ENCODE measurements around the gene PLA2G3. TPM values are rescaled to one million over a fixed set of nuclear protein-coding genes. Genes with fewer than 3 reads are reported as not detected.
A peak's percentile ranks its signal among the peaks of the same experiment; 100 is the strongest.
"Not testable (repeated sequence)": the region's sequence is repeated elsewhere in the genome, so short reads cannot be mapped to it uniquely, and the experiment has no call there.

Gene PLA2G3
- total RNA-seq, 4 donors from 2014 or later = not detected

DNA sequence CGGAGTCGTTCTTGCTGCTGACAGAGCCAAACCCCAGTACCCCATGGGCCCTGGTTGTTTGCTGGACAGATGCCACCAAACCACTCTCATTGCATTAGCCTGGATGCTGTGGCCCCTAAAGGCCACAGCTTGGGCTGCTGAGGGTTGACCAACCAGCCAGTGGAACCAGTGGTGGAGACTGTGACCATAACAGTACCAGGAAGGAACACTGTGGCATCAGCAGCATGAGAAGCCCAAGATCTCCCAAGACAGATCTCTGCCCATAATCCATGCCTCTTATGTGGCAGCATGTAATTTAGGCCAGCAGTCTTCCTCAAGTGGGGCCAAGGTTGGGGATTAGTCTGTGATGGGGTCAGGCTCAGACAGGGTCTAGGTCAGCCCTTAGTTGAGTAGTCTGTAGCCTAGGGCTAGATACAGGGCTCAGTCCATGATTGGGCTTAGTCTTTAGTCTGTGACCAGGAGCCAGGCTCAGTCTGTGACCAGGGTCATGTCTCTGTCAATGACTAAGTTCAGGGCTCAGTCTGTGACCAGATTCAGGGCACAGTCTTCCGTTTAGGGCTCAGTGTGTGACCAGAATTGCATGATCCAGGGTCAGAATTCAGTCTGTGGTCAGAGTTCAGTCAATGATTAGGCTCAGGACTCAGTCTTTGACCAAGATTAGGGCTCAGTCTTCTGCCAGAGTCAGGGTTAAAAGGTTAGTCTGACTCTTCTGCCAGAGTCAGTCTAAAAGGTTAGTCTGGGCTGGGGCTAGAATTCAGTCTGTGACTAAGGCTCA is 22.1 kb downstream of the PLA2G3 start:
- Histone ChIP-seq H3K36me3 (no peaks in the 10 kb centered on the region), H3K27ac (replicated peaks in 1 of 4) (no peak overlapping the region), H3K9me3 (no peaks in the 10 kb centered on the region), H3K4me1 (peaks cover 13 to 31% (median 23%) of the 10 kb centered on the region in 4 donors), H3K4me3 (no peak overlapping the region), H3K27me3 (no peaks in the 10 kb centered on the region)
- TF ChIP-seq POLR2A (IDR thresholded peaks at IDR 0.05; ENCODE audit: low read depth) (no peak), POLR2AphosphoS5 (IDR thresholded peaks at IDR 0.05) (no peak), EP300 (IDR thresholded peaks at IDR 0.05) (no peak)
- TF ChIP-seq, protein P1, sequence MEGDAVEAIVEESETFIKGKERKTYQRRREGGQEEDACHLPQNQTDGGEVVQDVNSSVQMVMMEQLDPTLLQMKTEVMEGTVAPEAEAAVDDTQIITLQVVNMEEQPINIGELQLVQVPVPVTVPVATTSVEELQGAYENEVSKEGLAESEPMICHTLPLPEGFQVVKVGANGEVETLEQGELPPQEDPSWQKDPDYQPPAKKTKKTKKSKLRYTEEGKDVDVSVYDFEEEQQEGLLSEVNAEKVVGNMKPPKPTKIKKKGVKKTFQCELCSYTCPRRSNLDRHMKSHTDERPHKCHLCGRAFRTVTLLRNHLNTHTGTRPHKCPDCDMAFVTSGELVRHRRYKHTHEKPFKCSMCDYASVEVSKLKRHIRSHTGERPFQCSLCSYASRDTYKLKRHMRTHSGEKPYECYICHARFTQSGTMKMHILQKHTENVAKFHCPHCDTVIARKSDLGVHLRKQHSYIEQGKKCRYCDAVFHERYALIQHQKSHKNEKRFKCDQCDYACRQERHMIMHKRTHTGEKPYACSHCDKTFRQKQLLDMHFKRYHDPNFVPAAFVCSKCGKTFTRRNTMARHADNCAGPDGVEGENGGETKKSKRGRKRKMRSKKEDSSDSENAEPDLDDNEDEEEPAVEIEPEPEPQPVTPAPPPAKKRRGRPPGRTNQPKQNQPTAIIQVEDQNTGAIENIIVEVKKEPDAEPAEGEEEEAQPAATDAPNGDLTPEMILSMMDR (IDR thresholded peaks at IDR 0.05) = no peak
- no peak for DNase-seq (ENCODE audit: extremely low spot score)
- WGBS = 80% methylated on average over 3 of the region's 3 CpGs
- intact Hi-C loops (cut with DNase I) = no loop called here

DNA sequence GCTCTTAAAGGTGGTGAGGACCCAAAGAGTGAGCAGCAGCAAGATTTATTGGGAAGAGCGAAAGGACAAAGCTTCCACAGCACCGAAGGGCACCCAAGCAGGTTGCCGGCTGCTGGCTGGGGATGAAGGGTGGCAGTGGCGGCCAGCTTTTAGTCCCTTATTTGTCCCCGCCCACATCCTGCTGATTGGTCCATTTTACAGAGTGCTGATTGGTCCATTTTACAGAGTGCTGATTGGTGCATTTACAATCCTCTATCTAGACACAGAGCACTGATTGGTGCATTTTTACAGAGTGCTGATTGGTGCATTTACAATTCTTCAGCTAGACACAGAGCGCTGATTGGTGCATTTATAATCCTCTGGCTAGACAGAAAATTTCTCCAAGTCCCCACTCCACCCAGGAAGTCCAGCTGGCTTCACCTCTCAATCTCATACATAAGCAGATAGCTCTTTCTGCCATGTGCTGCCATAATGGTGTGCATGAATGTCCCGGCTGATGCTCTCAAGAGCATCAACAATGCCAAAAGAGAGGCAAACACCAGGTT is 27.7 kb downstream of the PLA2G3 start:
- not testable (repeated sequence) for H3K4me1 ChIP-seq; DNase-seq (ENCODE audit: extremely low spot score); H3K36me3 ChIP-seq; H3K4me3 ChIP-seq; H3K27me3 ChIP-seq; H3K9me3 ChIP-seq; H3K27ac ChIP-seq (replicated peaks in 1 of 4)
- intact Hi-C loops (cut with DNase I) = loop anchor here (5.0 kb wide), 2 partner anchors 35 to 120 kb away; no protein-coding TSS in a partner anchor
- WGBS = 93% methylated on average over 7 of the region's 7 CpGs

DNA sequence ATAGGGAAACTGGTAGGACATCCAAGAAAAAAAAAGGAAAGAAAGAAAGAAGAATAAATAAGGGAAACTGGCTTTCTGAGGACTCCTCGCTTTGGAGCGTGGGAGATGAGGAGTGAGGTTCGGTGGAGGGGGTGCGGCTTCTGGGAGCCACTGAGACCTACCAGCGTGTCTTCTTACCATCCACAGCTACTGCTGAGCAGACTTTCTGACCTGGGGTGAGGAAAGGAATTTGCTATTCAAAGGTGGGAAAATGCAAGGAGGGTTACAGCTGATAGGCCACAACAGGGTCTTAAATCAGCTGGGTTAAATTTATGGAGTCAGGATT is 32.5 kb downstream of the PLA2G3 start:
- H3K27me3 ChIP-seq = no peaks in the 10 kb centered on the region
- H3K4me3 ChIP-seq = peak overlapping the region; percentile 90 to 95 (median 91)
- peak overlapping the region; percentile 84 to 99 (median 98) for H3K27ac ChIP-seq (replicated peaks in 1 of 4)
- H3K36me3 ChIP-seq = peaks cover 0 to 31% (median 19%) of the 10 kb centered on the region in 4 donors
- DNase-seq (ENCODE audit: extremely low spot score) = no peak
- TF ChIP-seq, protein P1 (IDR thresholded peaks at IDR 0.05) = no peak
- no peak for TF ChIP-seq POLR2A (IDR thresholded peaks at IDR 0.05; ENCODE audit: low read depth)
- TF ChIP-seq EP300 (IDR thresholded peaks at IDR 0.05) = no peak
- TF ChIP-seq POLR2AphosphoS5 (IDR thresholded peaks at IDR 0.05) = no peak
- intact Hi-C loops (cut with DNase I) = loop anchor here (2.0 kb wide), 1 partner anchor 19 kb away; no protein-coding TSS in a partner anchor
- H3K9me3 ChIP-seq = no peaks in the 10 kb centered on the region
- 2% methylated on average over 5 of the region's 5 CpGs for WGBS
- peaks cover 43 to 49% (median 47%) of the 10 kb centered on the region in 4 donors for H3K4me1 ChIP-seq

DNA sequence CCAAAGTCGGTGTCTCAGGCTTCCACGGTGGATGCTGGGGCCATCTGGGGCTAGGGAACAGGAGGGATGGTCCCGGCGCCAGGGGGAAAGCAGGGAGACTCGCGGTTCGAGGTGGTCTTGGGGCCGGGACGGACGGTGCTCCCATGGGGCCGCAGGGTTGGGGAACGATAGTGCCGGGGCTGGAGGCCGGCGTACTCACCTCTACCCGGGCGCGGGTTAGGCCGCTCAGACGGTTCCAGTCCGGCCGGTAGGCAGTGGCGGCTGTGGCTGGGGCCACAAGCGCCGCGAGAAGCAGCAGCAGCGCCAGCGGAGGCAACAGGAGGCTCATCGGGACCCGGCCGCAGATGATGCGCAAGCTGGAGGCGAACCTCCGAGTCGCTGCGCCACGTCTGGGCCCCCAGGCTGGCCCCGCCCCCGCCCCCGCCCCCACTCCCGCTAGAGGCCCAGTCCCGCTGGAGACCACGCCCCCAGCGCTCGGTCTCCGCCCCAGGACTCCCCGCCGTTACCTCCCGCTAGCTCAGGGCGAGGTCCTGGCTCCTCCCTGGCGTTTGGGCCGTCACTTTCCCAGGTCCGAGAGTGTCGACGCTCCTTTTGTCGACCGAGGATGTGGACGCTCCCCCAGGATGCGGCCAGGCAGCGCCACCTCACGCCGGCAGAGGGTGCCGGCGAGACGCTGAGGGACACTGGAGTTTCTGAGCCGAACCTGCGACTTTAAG is 33.0 kb downstream of the PLA2G3 start, which contains the start of gene SELENOM:
Gene SELENOM, minus strand, starts transcription at position 391 of the 716 bp plus-strand sequence. Its CDS starts 63 bp downstream, at position 328.
- Histone ChIP-seq H3K4me1 (peaks cover 47 to 54% (median 52%) of the 10 kb centered on the region in 4 donors), H3K27me3 (no peaks in the 10 kb centered on the region), H3K27ac (replicated peaks in 1 of 4) (peak within 1 kb of the TSS; percentile 98 to 99 (median 99)), H3K4me3 (peak within 1 kb of the TSS; percentile 90 to 95 (median 91)), H3K36me3 (peaks cover 0 to 35% (median 21%) of the 10 kb centered on the region in 4 donors), H3K9me3 (no peaks in the 10 kb centered on the region)
- peak; percentile 99 for DNase-seq (ENCODE audit: extremely low spot score)
- intact Hi-C loops (cut with DNase I) = loop anchor here (2.0 kb wide), 1 partner anchor 19 kb away; no protein-coding TSS in a partner anchor
- WGBS = 7% methylated on average over 36 of the region's 67 CpGs
- TF ChIP-seq POLR2A (IDR thresholded peaks at IDR 0.05; ENCODE audit: low read depth) = peak; percentile 83
- peak in 1 of 2 donors; percentile 96 for TF ChIP-seq POLR2AphosphoS5 (IDR thresholded peaks at IDR 0.05)
- TF ChIP-seq, protein P1 (IDR thresholded peaks at IDR 0.05) = peak; percentile 95 to 99 (median 97)
- TF ChIP-seq EP300 (IDR thresholded peaks at IDR 0.05) = no peak

Measured in esophagus muscularis mucosa (tissue), 4 donors.